GM21529 (cell line): ENCODE data around the gene SNX22.

ENCODE experiments used
- ATAC-seq: cut with Tn5 transposase; IDR thresholded peaks from one replicate; pipeline ENCODE4 v1.9.1; 2021; ENCODE audit not compliant: unreplicated experiment

SNX22 gene

GRCh38 chr15:64193971-64194370 is 42.4 kb downstream of the SNX22 start:
- ATAC-seq = no peak

- ATAC-seq = no peak
These were observed 45.9 kb downstream of the SNX22 start for GRCh38 chr15:64197425-64197824.

- no peak for ATAC-seq
These were observed 53.7 kb downstream of the SNX22 start for GRCh38 chr15:64205202-64205601.
